ENCODE measurements around the gene CCNE1. TPM values are rescaled to one million over a fixed set of nuclear protein-coding genes. Genes with fewer than 3 reads are reported as not detected.

CCNE1 gene
- total RNA-seq, result 5.4 TPM

GRCh38 chr19:29811125-29812079 lies at the start of gene CCNE1:
TSS of gene CCNE1 (plus strand) at chr19:29811991. CDS start at chr19:29812556, 565 bp downstream.
- no peaks in the 10 kb centered on the region for H3K27me3 ChIP-seq (ENCODE audit: insufficient read depth, low read length)
- H3K4me1 ChIP-seq (ENCODE audit: insufficient read depth, low read length), result peaks cover 11% of the 10 kb centered on the region
- no peaks in the 10 kb centered on the region for H3K9me3 ChIP-seq (ENCODE audit: low read depth, low read length)
- H3K4me3 ChIP-seq (ENCODE audit: low read length), result peak within 1 kb of the TSS; percentile 41

GRCh38 chr19:29763196-29763595 lies 48.6 kb upstream of the CCNE1 start:
- H3K4me3 ChIP-seq (ENCODE audit: low read length), result no peak overlapping the region
- H3K9me3 ChIP-seq (ENCODE audit: low read depth, low read length), result no peaks in the 10 kb centered on the region
- peaks cover 7% of the 10 kb centered on the region for H3K4me1 ChIP-seq (ENCODE audit: insufficient read depth, low read length)
- no peaks in the 10 kb centered on the region for H3K27me3 ChIP-seq (ENCODE audit: insufficient read depth, low read length)

DNA sequence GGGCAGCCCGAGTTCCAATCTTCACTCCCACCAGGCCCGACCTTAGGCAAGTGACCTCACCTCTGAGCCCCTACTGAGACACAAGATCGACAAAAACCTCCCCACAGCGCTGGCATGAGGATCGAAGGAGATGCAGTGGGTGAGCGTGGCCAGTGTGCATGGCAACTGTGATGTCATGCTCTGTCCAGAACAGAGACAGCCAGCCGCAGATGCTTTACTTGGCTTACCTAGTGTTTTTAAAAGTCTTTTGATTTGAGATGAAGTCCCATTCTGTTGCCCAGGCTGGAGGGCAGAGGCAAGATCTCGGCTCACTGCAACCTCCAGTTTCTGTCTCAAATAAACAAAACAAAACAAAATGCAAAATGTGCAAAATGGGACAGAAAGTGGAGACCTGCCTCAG lies 47.4 kb upstream of the CCNE1 start:
- H3K27me3 ChIP-seq (ENCODE audit: insufficient read depth, low read length), result no peaks in the 10 kb centered on the region
- no peak overlapping the region for H3K4me3 ChIP-seq (ENCODE audit: low read length)
- peaks cover 7% of the 10 kb centered on the region for H3K4me1 ChIP-seq (ENCODE audit: insufficient read depth, low read length)
- H3K9me3 ChIP-seq (ENCODE audit: low read depth, low read length), result no peaks in the 10 kb centered on the region

DNA sequence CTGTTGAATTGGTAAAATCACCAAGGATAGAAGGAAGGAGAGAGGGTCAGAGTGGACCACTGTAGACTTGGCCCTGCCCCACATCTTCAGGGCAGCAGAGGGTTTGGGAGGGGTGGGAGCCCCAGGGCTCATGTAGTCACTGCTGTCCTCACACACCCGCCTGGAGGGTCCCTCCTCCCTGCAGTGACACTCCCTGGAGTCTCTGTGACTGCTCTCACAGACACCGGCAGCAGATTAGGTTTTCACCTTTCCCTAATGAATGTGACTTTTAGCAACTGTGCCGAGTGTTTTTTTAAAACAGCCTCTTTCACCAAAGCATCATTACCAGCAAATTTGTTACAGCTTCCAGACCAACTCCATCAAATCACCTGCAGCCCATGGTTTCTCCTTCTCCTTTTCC lies 45.7 kb upstream of the CCNE1 start:
- no peaks in the 10 kb centered on the region for H3K9me3 ChIP-seq (ENCODE audit: low read depth, low read length)
- no peak overlapping the region for H3K4me3 ChIP-seq (ENCODE audit: low read length)
- H3K27me3 ChIP-seq (ENCODE audit: insufficient read depth, low read length), result no peaks in the 10 kb centered on the region
- H3K4me1 ChIP-seq (ENCODE audit: insufficient read depth, low read length), result no peaks in the 10 kb centered on the region

- H3K4me1 ChIP-seq (ENCODE audit: insufficient read depth, low read length), result no peaks in the 10 kb centered on the region
- no peaks in the 10 kb centered on the region for H3K9me3 ChIP-seq (ENCODE audit: low read depth, low read length)
- H3K4me3 ChIP-seq (ENCODE audit: low read length), result no peak overlapping the region
- H3K27me3 ChIP-seq (ENCODE audit: insufficient read depth, low read length), result no peaks in the 10 kb centered on the region
These were observed 44.6 kb upstream of the CCNE1 start for GRCh38 chr19:29767039-29767735.

GRCh38 chr19:29768166-29768565 lies 43.6 kb upstream of the CCNE1 start:
- Histone ChIP-seq H3K9me3 (ENCODE audit: low read depth, low read length) (no peaks in the 10 kb centered on the region), H3K27me3 (ENCODE audit: insufficient read depth, low read length) (no peaks in the 10 kb centered on the region), H3K4me1 (ENCODE audit: insufficient read depth, low read length) (no peaks in the 10 kb centered on the region)

GRCh38 chr19:29769997-29770396 lies 41.8 kb upstream of the CCNE1 start:
- Histone ChIP-seq H3K4me1 (ENCODE audit: insufficient read depth, low read length) (no peaks in the 10 kb centered on the region), H3K9me3 (ENCODE audit: low read depth, low read length) (no peaks in the 10 kb centered on the region), H3K27me3 (ENCODE audit: insufficient read depth, low read length) (no peaks in the 10 kb centered on the region), H3K4me3 (ENCODE audit: low read length) (no peak overlapping the region)

More at GRCh38 chr19:29768166-29768565, 43.6 kb upstream of the CCNE1 start:
- no peak overlapping the region for H3K4me3 ChIP-seq (ENCODE audit: low read length)

DNA sequence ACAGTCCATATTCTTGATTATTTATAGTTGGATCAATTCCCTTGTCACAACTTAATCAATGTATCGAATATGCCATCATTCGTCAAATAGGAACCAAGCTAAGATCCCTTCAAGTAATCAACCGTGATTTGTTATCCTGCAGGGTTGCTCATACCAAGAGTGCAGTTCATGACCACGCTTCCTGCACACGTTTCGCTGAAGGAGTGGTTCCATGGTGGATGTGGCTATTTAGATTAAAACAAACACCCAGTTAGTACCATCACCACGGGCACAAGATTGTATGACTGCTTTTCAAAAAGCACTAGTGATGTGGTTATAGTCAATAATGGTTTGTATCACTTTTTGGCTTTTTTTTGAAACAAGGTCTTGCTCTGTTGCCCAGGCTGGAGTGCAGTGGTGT lies 41.1 kb upstream of the CCNE1 start:
- Histone ChIP-seq H3K27me3 (ENCODE audit: insufficient read depth, low read length) (no peaks in the 10 kb centered on the region), H3K4me3 (ENCODE audit: low read length) (no peak overlapping the region), H3K9me3 (ENCODE audit: low read depth, low read length) (no peaks in the 10 kb centered on the region), H3K4me1 (ENCODE audit: insufficient read depth, low read length) (no peaks in the 10 kb centered on the region)

- Histone ChIP-seq H3K4me3 (ENCODE audit: low read length) (no peak overlapping the region), H3K4me1 (ENCODE audit: insufficient read depth, low read length) (no peaks in the 10 kb centered on the region), H3K9me3 (ENCODE audit: low read depth, low read length) (no peaks in the 10 kb centered on the region), H3K27me3 (ENCODE audit: insufficient read depth, low read length) (no peaks in the 10 kb centered on the region)
These were observed 39.9 kb upstream of the CCNE1 start for GRCh38 chr19:29771708-29772414.

- Histone ChIP-seq H3K4me3 (ENCODE audit: low read length) (no peak overlapping the region), H3K9me3 (ENCODE audit: low read depth, low read length) (no peaks in the 10 kb centered on the region), H3K4me1 (ENCODE audit: insufficient read depth, low read length) (no peaks in the 10 kb centered on the region), H3K27me3 (ENCODE audit: insufficient read depth, low read length) (no peaks in the 10 kb centered on the region)
These were observed 39.1 kb upstream of the CCNE1 start for GRCh38 chr19:29772696-29773095.

- H3K9me3 ChIP-seq (ENCODE audit: low read depth, low read length), result no peaks in the 10 kb centered on the region
- no peak overlapping the region for H3K4me3 ChIP-seq (ENCODE audit: low read length)
- H3K27me3 ChIP-seq (ENCODE audit: insufficient read depth, low read length), result no peaks in the 10 kb centered on the region
- no peaks in the 10 kb centered on the region for H3K4me1 ChIP-seq (ENCODE audit: insufficient read depth, low read length)
These were observed 38.6 kb upstream of the CCNE1 start for GRCh38 chr19:29773141-29773540.

GRCh38 chr19:29774126-29774525 lies 37.7 kb upstream of the CCNE1 start:
- no peak overlapping the region for H3K4me3 ChIP-seq (ENCODE audit: low read length)
- no peaks in the 10 kb centered on the region for H3K9me3 ChIP-seq (ENCODE audit: low read depth, low read length)
- H3K27me3 ChIP-seq (ENCODE audit: insufficient read depth, low read length), result no peaks in the 10 kb centered on the region
- no peaks in the 10 kb centered on the region for H3K4me1 ChIP-seq (ENCODE audit: insufficient read depth, low read length)

DNA sequence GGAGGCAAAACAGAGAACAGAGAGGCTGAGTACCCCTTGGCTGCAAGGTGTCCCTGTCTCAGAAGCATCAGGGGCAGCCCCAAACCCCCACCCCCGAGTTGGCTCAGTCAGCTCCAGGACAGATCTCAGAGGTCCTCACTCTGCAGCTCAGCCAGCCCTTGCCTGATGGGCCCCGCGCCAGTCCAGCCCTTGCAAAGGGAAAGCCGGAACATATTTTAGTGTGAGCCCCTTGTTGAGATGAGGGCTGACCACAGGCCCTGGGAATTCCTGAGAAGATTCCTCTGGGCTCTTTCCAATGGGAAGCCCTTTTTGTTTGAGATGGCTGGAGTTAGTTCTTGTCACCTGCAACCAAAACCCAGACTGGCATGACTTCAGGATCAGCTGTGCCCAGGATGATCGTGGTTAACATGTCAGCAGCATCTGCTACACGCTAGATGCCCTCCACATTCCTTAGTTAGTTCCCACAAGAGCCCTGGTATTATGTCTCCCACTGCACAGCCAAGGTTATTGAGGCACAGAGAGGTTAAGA lies 33.9 kb upstream of the CCNE1 start:
- Histone ChIP-seq H3K27me3 (ENCODE audit: insufficient read depth, low read length) (no peaks in the 10 kb centered on the region), H3K4me1 (ENCODE audit: insufficient read depth, low read length) (no peaks in the 10 kb centered on the region), H3K9me3 (ENCODE audit: low read depth, low read length) (no peaks in the 10 kb centered on the region), H3K4me3 (ENCODE audit: low read length) (no peak overlapping the region)

DNA sequence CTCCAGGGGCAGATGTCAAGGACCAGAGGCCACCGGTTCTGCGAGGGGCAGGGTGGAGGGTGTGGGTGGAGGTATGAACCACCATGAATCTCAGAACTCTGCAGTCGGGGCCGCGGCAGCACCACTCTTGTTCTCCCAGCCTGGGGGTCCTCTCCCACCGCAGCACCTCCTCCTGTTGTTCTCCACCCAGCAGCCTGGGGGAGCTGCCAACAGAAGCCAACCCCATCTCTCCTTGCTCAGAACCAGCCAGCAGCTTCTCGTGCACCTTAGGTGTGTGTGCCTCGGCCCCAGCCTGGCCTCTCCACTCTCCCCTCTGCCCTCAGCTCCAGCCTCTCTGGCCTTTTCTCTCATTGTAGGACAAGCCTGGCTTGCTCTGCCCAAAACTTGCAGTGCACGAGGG lies 31.9 kb upstream of the CCNE1 start:
- H3K9me3 ChIP-seq (ENCODE audit: low read depth, low read length), result no peaks in the 10 kb centered on the region
- H3K4me1 ChIP-seq (ENCODE audit: insufficient read depth, low read length), result no peaks in the 10 kb centered on the region
- no peaks in the 10 kb centered on the region for H3K27me3 ChIP-seq (ENCODE audit: insufficient read depth, low read length)
- H3K4me3 ChIP-seq (ENCODE audit: low read length), result no peak overlapping the region

All from mononuclear cell (primary cell).